ENCODE measurements around the gene ALG8. TPM values are rescaled to one million over a fixed set of nuclear protein-coding genes. Genes with fewer than 3 reads are reported as not detected.

The ALG8 gene
- total RNA-seq, 1 experiment from 2014 or later: 97.0 TPM

DNA sequence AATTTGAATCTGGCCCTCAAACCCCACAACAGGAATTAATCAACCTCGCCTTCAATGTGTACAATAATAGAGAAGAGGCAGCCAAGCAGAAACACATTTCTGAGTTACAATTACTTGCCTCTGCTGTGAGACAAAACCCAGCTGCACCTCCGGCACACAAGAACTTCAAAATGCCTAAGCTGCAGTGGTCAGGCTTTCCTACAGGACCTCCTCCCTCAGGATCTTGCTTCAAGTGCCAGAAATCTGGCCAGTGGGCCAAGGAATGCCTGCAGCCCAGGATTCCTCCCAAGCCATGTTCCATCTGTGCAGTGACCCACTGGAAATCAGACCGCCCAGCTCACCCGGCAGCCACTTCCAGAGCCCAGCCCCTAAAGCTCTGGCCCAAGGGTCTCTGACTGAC, 56.4 kb downstream of the ALG8 start:
- in situ Hi-C loops (cut with HindIII; ENCODE audit: low pct_unique_long_range_greater_than_20kb, low sequenced_read_pairs) (no loop called here), intact Hi-C loops (cut with micrococcal nuclease; ENCODE audit: unreplicated experiment) (no loop called here)
- no TSS peak for BruUV-seq (replicated peaks)
- Histone ChIP-seq H3K27me3 (ENCODE audit: control insufficient read depth, insufficient read depth, low read length) (no peaks in the 10 kb centered on the region), H3K36me3 (ENCODE audit: control insufficient read depth, insufficient read depth, low read length) (no peaks in the 10 kb centered on the region; the same call in 1 of the 2 replicates), H3K4me3 (ENCODE audit: low read depth in 2 of 2, low read length in 2 of 2) (no peak overlapping the region), H3K9me3 (ENCODE audit: control insufficient read depth, insufficient read depth, low read depth, low read length) (no peaks in the 10 kb centered on the region), H3K4me1 (ENCODE audit: control insufficient read depth, insufficient read depth, low read length) (peaks cover 13% of the 10 kb centered on the region), H3K27ac (ENCODE audit: low read length) (no peak overlapping the region)
- ATAC-seq (no peak), DNase-seq (ENCODE audit: low read depth, low spot score) (no peak)
- TF ChIP-seq TCF7L2 (IDR thresholded peaks at IDR 0.05; ENCODE audit: low read depth, low read length) (no peak), SIN3A (IDR thresholded peaks at IDR 0.05; ENCODE audit: borderline replicate concordance, insufficient read depth, low read depth, low read length) (no peak), REST (IDR thresholded peaks at IDR 0.05; ENCODE audit: insufficient read depth in 1 of 2, low read depth in 2 of 2, low read length in 1 of 2) (no peak), POLR2AphosphoS5 (IDR thresholded peaks at IDR 0.05; ENCODE audit: low read depth, low read length) (no peak)
- TF ChIP-seq, protein P1, sequence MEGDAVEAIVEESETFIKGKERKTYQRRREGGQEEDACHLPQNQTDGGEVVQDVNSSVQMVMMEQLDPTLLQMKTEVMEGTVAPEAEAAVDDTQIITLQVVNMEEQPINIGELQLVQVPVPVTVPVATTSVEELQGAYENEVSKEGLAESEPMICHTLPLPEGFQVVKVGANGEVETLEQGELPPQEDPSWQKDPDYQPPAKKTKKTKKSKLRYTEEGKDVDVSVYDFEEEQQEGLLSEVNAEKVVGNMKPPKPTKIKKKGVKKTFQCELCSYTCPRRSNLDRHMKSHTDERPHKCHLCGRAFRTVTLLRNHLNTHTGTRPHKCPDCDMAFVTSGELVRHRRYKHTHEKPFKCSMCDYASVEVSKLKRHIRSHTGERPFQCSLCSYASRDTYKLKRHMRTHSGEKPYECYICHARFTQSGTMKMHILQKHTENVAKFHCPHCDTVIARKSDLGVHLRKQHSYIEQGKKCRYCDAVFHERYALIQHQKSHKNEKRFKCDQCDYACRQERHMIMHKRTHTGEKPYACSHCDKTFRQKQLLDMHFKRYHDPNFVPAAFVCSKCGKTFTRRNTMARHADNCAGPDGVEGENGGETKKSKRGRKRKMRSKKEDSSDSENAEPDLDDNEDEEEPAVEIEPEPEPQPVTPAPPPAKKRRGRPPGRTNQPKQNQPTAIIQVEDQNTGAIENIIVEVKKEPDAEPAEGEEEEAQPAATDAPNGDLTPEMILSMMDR (IDR thresholded peaks at IDR 0.05): no peak
- CTCF ChIA-PET: no interaction called here
- POLR2A ChIA-PET: no interaction called here

GRCh38 chr11:78082146-78082545, 57.3 kb downstream of the ALG8 start:
- Histone ChIP-seq H3K4me1 (ENCODE audit: control insufficient read depth, insufficient read depth, low read length) (peaks cover 17% of the 10 kb centered on the region), H3K4me3 (ENCODE audit: low read depth in 2 of 2, low read length in 2 of 2) (no peak overlapping the region), H3K27ac (ENCODE audit: low read length) (no peak overlapping the region), H3K36me3 (ENCODE audit: control insufficient read depth, insufficient read depth, low read length) (no peaks in the 10 kb centered on the region; the same call in 1 of the 2 replicates), H3K9me3 (ENCODE audit: control insufficient read depth, insufficient read depth, low read depth, low read length) (no peaks in the 10 kb centered on the region), H3K27me3 (ENCODE audit: control insufficient read depth, insufficient read depth, low read length) (no peaks in the 10 kb centered on the region)
- no peak for TF ChIP-seq POLR2AphosphoS5 (IDR thresholded peaks at IDR 0.05; ENCODE audit: low read depth, low read length)
- TF ChIP-seq SIN3A (IDR thresholded peaks at IDR 0.05; ENCODE audit: borderline replicate concordance, insufficient read depth, low read depth, low read length): no peak
- no peak for TF ChIP-seq REST (IDR thresholded peaks at IDR 0.05; ENCODE audit: insufficient read depth in 1 of 2, low read depth in 2 of 2, low read length in 1 of 2)
- no peak for TF ChIP-seq TCF7L2 (IDR thresholded peaks at IDR 0.05; ENCODE audit: low read depth, low read length)
- TF ChIP-seq, protein P1 (IDR thresholded peaks at IDR 0.05): no peak
- intact Hi-C loops (cut with micrococcal nuclease; ENCODE audit: unreplicated experiment) (no loop called here), in situ Hi-C loops (cut with HindIII; ENCODE audit: low pct_unique_long_range_greater_than_20kb, low sequenced_read_pairs) (no loop called here)
- no TSS peak for BruUV-seq (replicated peaks)
- POLR2A ChIA-PET: no interaction called here
- DNase-seq (ENCODE audit: low read depth, low spot score): no peak
- CTCF ChIA-PET: no interaction called here
- no peak for ATAC-seq

All from Panc1 (cell line).